HG03060 (cell line): ENCODE data around the gene RLN2.

Experiments
- ATAC-seq: cut with Tn5 transposase; IDR thresholded peaks from one replicate; pipeline ENCODE4 v1.9.1; 2021; ENCODE audit warnings: low read depth, moderate number of reproducible peaks; ENCODE audit not compliant: unreplicated experiment

RLN2 gene

GRCh38 chr9:5274770-5275169 is 29.7 kb downstream of the RLN2 start:
- no peak for ATAC-seq

GRCh38 chr9:5269249-5269715 is 35.2 kb downstream of the RLN2 start:
- no peak for ATAC-seq

- no peak for ATAC-seq
Measured at GRCh38 chr9:5265939-5266338, 38.6 kb downstream of the RLN2 start.

- no peak for ATAC-seq
Measured at GRCh38 chr9:5264219-5264595, 40.3 kb downstream of the RLN2 start.

- no peak for ATAC-seq
Measured at GRCh38 chr9:5263351-5264218, 40.9 kb downstream of the RLN2 start.
